ENCODE measurements around the gene SPRR1B. TPM values are rescaled to one million over a fixed set of nuclear protein-coding genes. Genes with fewer than 3 reads are reported as not detected.

Gene SPRR1B
- total RNA-seq, 1 experiment from 2014 or later: not detected

DNA sequence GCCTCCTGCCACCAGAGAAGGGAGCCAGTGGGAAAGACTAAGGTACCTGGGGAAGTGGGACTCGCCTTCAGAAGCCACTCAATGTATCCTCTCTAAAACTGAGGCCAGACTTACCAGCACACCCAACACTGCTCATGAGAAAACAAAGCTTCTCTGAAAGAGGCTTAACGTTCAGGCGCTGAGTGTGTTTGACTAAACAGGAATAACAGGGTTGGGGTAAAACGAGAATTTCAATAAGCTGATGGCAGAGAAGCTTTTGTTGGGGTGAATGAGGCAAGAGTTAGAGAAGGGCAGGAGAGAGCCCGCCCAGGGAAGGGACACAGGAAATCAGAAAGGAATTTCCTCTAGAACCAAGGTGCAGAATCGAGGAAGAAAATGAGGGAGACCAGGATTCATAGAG lies 31.2 kb upstream of the SPRR1B start:
- Histone ChIP-seq H3K9me3 (ENCODE audit: control insufficient read depth, low read depth, low read length) (no peaks in the 10 kb centered on the region), H3K4ac (ENCODE audit: low read depth, low read length) (no peak overlapping the region), H4K91ac (ENCODE audit: insufficient read length, low read depth, low read length) (no peak overlapping the region), H4K8ac (replicated peaks; ENCODE audit: insufficient read length, low read depth, low read length) (no peak overlapping the region), H3K23me2 (ENCODE audit: insufficient read length, low read depth, low read length, poor library complexity, severe bottlenecking) (no peaks in the 10 kb centered on the region), H3K27ac (ENCODE audit: insufficient read length, low read depth, low read length) (no peak overlapping the region), H3K9ac (ENCODE audit: extremely low read depth, insufficient read length, low read length) (no peak overlapping the region), H4K20me1 (ENCODE audit: control insufficient read depth, insufficient read depth, insufficient read length) (no peaks in the 10 kb centered on the region), H3K56ac (ENCODE audit: insufficient read length, low read depth, low read length) (no peak overlapping the region), H4K5ac (ENCODE audit: insufficient read length, low read depth, low read length) (no peak overlapping the region), H2BK15ac (ENCODE audit: low read depth, low read length) (no peak overlapping the region), H2BK20ac (ENCODE audit: low read depth, low read length, poor library complexity, severe bottlenecking) (no peak overlapping the region), H3K79me2 (ENCODE audit: insufficient read depth, low read length) (no peaks in the 10 kb centered on the region), H3K4me2 (ENCODE audit: insufficient read depth, insufficient read length, low read length) (no peak overlapping the region), H2AK5ac (ENCODE audit: insufficient read length, low read length) (no peak overlapping the region), H3K79me1 (ENCODE audit: insufficient read depth, low read depth, low read length, poor library complexity, severe bottlenecking) (no peaks in the 10 kb centered on the region), H2BK5ac (ENCODE audit: insufficient read length, low read length) (no peak overlapping the region), H2BK120ac (ENCODE audit: low read depth, low read length, poor library complexity, severe bottlenecking) (no peak overlapping the region), H2AFZ (ENCODE audit: low read length) (no peak overlapping the region), H3K4me1 (ENCODE audit: insufficient read depth, low read length) (no peaks in the 10 kb centered on the region; the same call in 1 of the 2 replicates), H3K14ac (ENCODE audit: insufficient read depth, low read length) (no peak overlapping the region), H3K27me3 (ENCODE audit: insufficient read depth, low read length) (no peaks in the 10 kb centered on the region), H3T11ph (ENCODE audit: low read length) (no peak overlapping the region), H3K23ac (ENCODE audit: insufficient read length, low read depth, low read length) (no peak overlapping the region), H3K18ac (ENCODE audit: insufficient read length, low read depth, low read length) (no peak overlapping the region), H2BK12ac (ENCODE audit: insufficient read length, low read depth, low read length) (no peak overlapping the region)
- TF ChIP-seq, protein P1, sequence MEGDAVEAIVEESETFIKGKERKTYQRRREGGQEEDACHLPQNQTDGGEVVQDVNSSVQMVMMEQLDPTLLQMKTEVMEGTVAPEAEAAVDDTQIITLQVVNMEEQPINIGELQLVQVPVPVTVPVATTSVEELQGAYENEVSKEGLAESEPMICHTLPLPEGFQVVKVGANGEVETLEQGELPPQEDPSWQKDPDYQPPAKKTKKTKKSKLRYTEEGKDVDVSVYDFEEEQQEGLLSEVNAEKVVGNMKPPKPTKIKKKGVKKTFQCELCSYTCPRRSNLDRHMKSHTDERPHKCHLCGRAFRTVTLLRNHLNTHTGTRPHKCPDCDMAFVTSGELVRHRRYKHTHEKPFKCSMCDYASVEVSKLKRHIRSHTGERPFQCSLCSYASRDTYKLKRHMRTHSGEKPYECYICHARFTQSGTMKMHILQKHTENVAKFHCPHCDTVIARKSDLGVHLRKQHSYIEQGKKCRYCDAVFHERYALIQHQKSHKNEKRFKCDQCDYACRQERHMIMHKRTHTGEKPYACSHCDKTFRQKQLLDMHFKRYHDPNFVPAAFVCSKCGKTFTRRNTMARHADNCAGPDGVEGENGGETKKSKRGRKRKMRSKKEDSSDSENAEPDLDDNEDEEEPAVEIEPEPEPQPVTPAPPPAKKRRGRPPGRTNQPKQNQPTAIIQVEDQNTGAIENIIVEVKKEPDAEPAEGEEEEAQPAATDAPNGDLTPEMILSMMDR (conservative IDR thresholded peaks at IDR 0.05): no peak
- no CpG with 5 or more reads among the region's 6 CpGs for WGBS (ENCODE audit: extremely low coverage, insufficient read length, low lambda C conversion rate)
- Mint-ChIP-seq H3K4me3 (no peak overlapping the region), H3K4me1 (peaks cover 10 to 19% of the 10 kb centered on the region in 2 experiments), H3K36me3 (ENCODE audit: insufficient read depth in 1 of 3, low read depth in 3 of 3) (peaks cover 0 to 8% (median 0%) of the 10 kb centered on the region in 3 experiments; a peak in 3 of 7 replicates), H3K9me3 (peaks cover 15 to 25% of the 10 kb centered on the region in 2 experiments; a peak in 3 of 5 replicates), H3K27me3 (ENCODE audit: low read depth) (peaks cover 5% of the 10 kb centered on the region; the same call in 1 of the 2 replicates), H3K27ac (no peak overlapping the region; a peak in 1 of 7 replicates)
- DNase-seq: no peak

All from H9 (cell line).